Measurements from ENCODE around the gene CACNA2D2.

GRCh38 chr3:50326182-50326541 is 177.3 kb downstream of the CACNA2D2 start:
- no peak for TF ChIP-seq CTCF (IDR thresholded peaks at IDR 0.05)
- TF ChIP-seq POLR2A (IDR thresholded peaks at IDR 0.05): no peak
